Peyer's patch (tissue), 4 donors: ENCODE measurements around the gene AMHR2.

Experiments
- POLR2A ChIP-seq, 2 donors: fragments of 450-650 bp; IDR thresholded peaks; one replicate each; pipeline ENCODE4 v1.5.1; 2017; ENCODE audit warnings: antibody characterized with exemption in 2 of 2, mild to moderate bottlenecking in 2 of 2, moderate library complexity in 2 of 2
- TF ChIP-seq, protein P1 (sequence below), 6 experiments: fragments of 450-650 bp in 4 of 6; fragments of 200-600 bp in 2 of 6; sonication (generic) in 1 of 6; IDR thresholded peaks; one replicate each; pipeline ENCODE4 v1.5.1; 2017 to 2019; ENCODE audit warnings: antibody characterized with exemption in 6 of 6, mild to moderate bottlenecking in 3 of 6, moderate library complexity in 1 of 6

DNA sequence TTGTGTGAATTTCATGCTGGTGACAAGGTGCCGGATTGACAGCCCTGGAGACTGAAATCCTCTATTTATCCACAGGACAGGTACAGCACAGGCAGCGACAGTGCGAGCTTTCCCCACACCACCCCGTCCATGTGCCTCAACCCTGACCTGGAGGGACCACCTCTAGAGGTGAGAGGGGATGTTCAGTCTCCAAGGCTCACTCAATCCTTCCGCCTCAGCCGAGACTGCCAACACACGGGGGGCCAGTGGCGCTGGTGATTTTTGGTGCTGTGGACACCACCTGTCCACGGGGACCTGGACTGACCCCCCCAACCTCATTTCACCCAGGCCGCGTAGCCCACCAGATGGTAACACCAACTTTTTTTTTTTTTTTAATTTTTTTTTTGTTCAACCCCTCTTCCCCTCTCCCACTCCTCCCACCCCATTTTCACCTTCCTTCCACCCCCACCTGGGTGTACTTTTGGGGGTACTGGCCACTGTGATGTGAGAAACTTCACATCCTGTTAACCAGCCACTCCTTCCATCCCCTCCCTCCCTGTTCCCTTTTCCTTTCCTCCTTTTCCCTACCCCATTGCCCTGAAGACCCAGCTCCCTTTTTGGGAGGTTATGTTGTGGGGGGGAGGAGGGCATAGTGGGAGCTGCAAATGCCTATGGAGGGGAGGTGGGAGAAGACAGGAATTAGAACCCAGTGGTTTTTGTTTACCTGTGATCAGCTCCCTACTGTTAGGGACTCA lies 41.2 kb downstream of the AMHR2 start:
- TF ChIP-seq, protein P1, sequence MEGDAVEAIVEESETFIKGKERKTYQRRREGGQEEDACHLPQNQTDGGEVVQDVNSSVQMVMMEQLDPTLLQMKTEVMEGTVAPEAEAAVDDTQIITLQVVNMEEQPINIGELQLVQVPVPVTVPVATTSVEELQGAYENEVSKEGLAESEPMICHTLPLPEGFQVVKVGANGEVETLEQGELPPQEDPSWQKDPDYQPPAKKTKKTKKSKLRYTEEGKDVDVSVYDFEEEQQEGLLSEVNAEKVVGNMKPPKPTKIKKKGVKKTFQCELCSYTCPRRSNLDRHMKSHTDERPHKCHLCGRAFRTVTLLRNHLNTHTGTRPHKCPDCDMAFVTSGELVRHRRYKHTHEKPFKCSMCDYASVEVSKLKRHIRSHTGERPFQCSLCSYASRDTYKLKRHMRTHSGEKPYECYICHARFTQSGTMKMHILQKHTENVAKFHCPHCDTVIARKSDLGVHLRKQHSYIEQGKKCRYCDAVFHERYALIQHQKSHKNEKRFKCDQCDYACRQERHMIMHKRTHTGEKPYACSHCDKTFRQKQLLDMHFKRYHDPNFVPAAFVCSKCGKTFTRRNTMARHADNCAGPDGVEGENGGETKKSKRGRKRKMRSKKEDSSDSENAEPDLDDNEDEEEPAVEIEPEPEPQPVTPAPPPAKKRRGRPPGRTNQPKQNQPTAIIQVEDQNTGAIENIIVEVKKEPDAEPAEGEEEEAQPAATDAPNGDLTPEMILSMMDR (IDR thresholded peaks at IDR 0.05) = no peak
- TF ChIP-seq POLR2A (IDR thresholded peaks at IDR 0.05) = no peak
